ENCODE results near the gene SRY.
"Not testable (repeated sequence)": the region's sequence is repeated elsewhere in the genome, so short reads cannot be mapped to it uniquely, and the experiment has no call there.

The SRY gene

GRCh38 chrY:2787600-2787999 is at the start of gene SRY:
TSS of gene SRY (minus strand) at chrY:2787682. CDS start at chrY:2787603, 79 bp downstream.
- no peak for DNase-seq (ENCODE audit: low spot score)

- DNase-seq (ENCODE audit: low spot score) = no peak
Observed at GRCh38 chrY:2837078-2837477, 49.6 kb upstream of the SRY start.

DNA sequence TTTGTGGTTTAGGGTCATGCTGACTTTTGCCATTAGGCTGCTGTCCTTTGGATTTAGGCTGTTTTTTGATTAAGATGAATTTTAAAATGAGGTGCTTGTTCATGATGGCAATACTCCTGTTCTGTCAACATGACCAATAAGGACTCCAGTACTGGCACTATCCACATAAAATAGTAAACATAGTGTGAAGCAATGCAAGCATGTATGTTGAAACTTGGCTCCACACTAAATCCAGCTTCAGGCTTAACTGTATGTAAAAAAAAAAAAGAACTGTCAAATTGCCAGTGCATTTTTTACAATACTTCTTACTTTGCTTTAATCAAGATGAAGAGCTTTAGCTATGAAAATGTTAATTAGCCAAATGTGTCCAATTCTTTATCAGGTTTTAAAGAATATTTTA is 47.7 kb upstream of the SRY start:
- no peak for DNase-seq (ENCODE audit: low spot score)

GRCh38 chrY:2828497-2828896 is 41.0 kb upstream of the SRY start:
- no peak for DNase-seq (ENCODE audit: low spot score)

GRCh38 chrY:2824471-2824870 is 37.0 kb upstream of the SRY start:
- DNase-seq (ENCODE audit: low spot score) = no peak

DNA sequence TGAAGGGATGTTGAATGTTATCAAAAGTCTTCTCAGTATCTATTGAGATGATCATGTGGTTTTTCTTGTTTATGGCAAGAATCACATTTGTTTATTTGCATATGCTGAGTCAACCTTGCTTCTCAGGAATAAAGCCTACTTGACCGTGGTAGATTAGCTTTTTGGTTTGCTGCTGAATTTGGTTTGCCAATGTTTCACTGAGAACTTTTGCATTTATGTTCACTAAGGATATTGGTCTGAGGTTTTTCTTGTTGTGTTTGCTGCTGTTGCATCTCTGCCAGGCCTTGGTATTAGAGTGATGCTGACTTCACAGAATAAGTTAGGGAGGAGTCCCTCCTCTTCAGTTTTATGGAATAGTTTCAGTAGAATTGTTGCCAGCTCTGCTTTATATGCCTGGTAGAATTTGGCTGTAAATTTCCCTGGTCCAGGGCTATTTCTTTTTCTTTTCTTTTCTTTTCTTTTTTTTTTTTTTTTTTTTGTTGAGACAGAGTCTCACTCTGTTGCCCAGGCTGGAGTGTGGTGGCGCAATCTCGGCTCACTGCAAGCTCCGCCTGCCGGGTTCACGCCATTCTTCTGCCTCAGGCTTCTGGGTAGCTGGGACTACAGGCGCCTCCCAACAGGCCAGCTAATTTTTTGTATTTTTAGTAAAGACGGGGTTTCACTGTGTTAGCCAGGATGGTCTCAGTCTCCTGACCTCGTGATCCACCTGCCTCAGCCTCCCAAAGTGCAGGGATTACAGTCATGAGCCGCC is 29.8 kb upstream of the SRY start:
- not testable (repeated sequence) for DNase-seq (ENCODE audit: low spot score)

GRCh38 chrY:2800246-2800645 is 12.8 kb upstream of the SRY start:
- DNase-seq (ENCODE audit: low spot score) = no peak

DNA sequence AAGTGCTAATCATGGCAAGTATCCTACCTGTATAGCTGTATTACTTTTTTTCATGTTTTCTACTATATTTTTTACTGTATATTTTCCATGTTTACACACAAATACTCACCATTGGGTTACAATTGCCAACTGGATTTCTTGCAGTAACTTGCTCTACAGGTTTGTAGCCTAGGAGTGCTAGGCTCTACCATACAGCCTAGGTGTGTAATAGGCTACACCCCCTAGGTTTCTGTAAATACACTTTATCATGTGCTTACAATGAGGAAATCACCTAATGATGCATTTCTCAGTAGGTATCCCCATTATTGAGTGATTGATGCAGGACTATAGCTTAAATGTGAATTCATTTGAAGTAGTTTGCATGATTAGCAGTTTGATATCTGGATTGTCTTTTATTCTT is 10.5 kb upstream of the SRY start:
- no peak for DNase-seq (ENCODE audit: low spot score)

DNA sequence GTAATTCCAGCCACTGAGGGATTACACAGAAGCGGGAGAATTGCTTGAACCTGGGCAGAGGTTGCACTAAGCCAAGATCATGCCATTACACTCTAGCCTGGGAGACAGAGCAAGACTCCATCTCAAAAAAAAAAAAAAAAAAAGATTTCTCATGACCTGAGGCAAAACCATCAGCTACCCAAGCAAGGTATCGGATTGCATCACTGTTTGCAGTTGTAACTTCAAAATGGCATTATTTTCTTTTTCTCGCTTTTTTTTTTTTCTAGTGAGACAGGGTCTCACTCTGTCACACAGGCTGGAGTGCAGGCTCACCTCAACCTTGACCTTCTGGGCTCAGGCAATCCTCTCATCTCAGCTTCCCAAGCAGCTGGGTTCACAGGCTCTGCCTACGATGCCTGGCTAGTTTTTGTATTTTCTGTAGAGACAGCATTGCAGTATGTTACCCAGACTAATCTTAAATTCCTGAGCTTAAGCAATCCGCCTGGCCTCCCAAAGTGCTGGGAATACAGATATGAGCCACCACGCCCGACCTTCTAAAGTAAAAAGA is 9.6 kb upstream of the SRY start:
- no peak for DNase-seq (ENCODE audit: low spot score)

GRCh38 chrY:2789756-2790155 is 2.3 kb upstream of the SRY start:
- DNase-seq (ENCODE audit: low spot score) = peak; percentile 5

- no peak for DNase-seq (ENCODE audit: low spot score)
Observed at GRCh38 chrY:2786876-2787512, 488 bp downstream of the SRY start.
